Endodermal cell (in vitro differentiated cells): ENCODE measurements around the gene TTC1. TPM values are rescaled to one million over a fixed set of nuclear protein-coding genes. Genes with fewer than 3 reads are reported as not detected.
A peak's percentile ranks its signal among the peaks of the same experiment; 100 is the strongest.

Experiments used
- DNase-seq: peaks from one replicate; pipeline ENCODE4 v3.0.0-alpha.2; 2017
- H3K27ac ChIP-seq: 2 replicates; pipeline ENCODE4 v1.5.1; 2013; ENCODE audit warnings: mild to moderate bottlenecking, low read depth, low read length, moderate library complexity
- H3K27me3 ChIP-seq: 2 replicates; pipeline ENCODE4 v1.6.1; 2013; ENCODE audit warnings: mild to moderate bottlenecking, low read length, moderate library complexity; ENCODE audit not compliant: insufficient read depth, control insufficient read depth, poor library complexity, severe bottlenecking
- H3K36me3 ChIP-seq: 2 replicates; pipeline ENCODE4 v1.7.0; 2013; ENCODE audit warnings: mild to moderate bottlenecking, low read length, moderate library complexity; ENCODE audit not compliant: control insufficient read depth, insufficient read depth
- H3K4me1 ChIP-seq: one replicate; pipeline ENCODE4 v1.7.0; 2013; ENCODE audit warnings: low read length; ENCODE audit not compliant: control insufficient read depth, insufficient read depth
- H3K4me3 ChIP-seq: 2 replicates; pipeline ENCODE4 v1.5.1; 2013; ENCODE audit warnings: mild to moderate bottlenecking, low read length, moderate library complexity
- H3K9ac ChIP-seq: 2 replicates; pipeline ENCODE4 v1.6.1; 2013; ENCODE audit warnings: mild to moderate bottlenecking, low read length, moderate library complexity; ENCODE audit not compliant: poor library complexity, severe bottlenecking; ENCODE audit errors: extremely low read depth
- H3K9me3 ChIP-seq: 2 replicates; pipeline ENCODE4 v1.6.1; 2013; ENCODE audit warnings: mild to moderate bottlenecking, low read length, moderate library complexity; ENCODE audit not compliant: control insufficient read depth
- H3K27ac Mint-ChIP-seq: 2 replicates; pipeline ENCODE4 v1.8.0; 2020; ENCODE audit warnings: mixed read lengths
- H3K27me3 Mint-ChIP-seq: 2 replicates; pipeline ENCODE4 v1.8.0; 2021; ENCODE audit warnings: mild to moderate bottlenecking, mixed read lengths; ENCODE audit not compliant: insufficient read depth
- H3K36me3 Mint-ChIP-seq: 2 replicates; pipeline ENCODE4 v1.8.0; 2020; ENCODE audit warnings: low read depth, mixed read lengths
- H3K4me1 Mint-ChIP-seq: 2 replicates; pipeline ENCODE4 v1.8.0; 2020; ENCODE audit warnings: mixed read lengths
- H3K4me3 Mint-ChIP-seq: 2 replicates; pipeline ENCODE4 v1.8.0; 2020; ENCODE audit warnings: mild to moderate bottlenecking, moderate library complexity, mixed read lengths
- H3K9me3 Mint-ChIP-seq: 2 replicates; pipeline ENCODE4 v1.8.0; 2020; ENCODE audit warnings: mild to moderate bottlenecking, mixed read lengths
- CTCF ChIP-seq: fragments of 200-600 bp; sonication (generic); conservative IDR thresholded peaks from 2 replicates; pipeline ENCODE4 v1.5.0; 2021; ENCODE audit warnings: antibody characterized with exemption, mild to moderate bottlenecking
- WGBS, 2 experiments: methylation state at CpG; one replicate each; pipeline versions ENCODE4 v1.1.5 to v1.1.7; 2013; ENCODE audit warnings: missing lambda C conversion rate in 2 of 2, mixed read lengths in 1 of 2; ENCODE audit not compliant: insufficient coverage in 1 of 2, insufficient read length in 1 of 2; 5-methylcytosine and 5-hydroxymethylcytosine counted together
- total RNA-seq, 2 donors: library from RNA; stranded (reverse); fragmentation: NEBNext Ultra II Directional in 1 of 2; extraction: Animal tissue kit (Norgen Biotek cat#: 25700) in 1 of 2; gene quantifications; 2 replicates in 1 of 2; 3 replicates in 1 of 2; pipeline ENCODE4 v1.2.1, GENCODE V29; 2021

The TTC1 gene
- total RNA-seq, 2 donors from 2014 or later, result 59.8 to 72.3 TPM

GRCh38 chr5:159993194-159993593 lies 15.7 kb upstream of the TTC1 start:
- H3K27ac ChIP-seq, result no peak overlapping the region
- no peaks in the 10 kb centered on the region for H3K36me3 ChIP-seq
- DNase-seq, result peak; percentile 13
- no peak overlapping the region for H3K4me3 Mint-ChIP-seq
- peaks cover 2% of the 10 kb centered on the region for H3K36me3 Mint-ChIP-seq
- no peaks in the 10 kb centered on the region for H3K4me1 ChIP-seq
- no peak for TF ChIP-seq CTCF
- H3K4me3 ChIP-seq, result no peak overlapping the region
- H3K9me3 ChIP-seq, result peaks cover 24% of the 10 kb centered on the region
- no peaks in the 10 kb centered on the region for H3K4me1 Mint-ChIP-seq
- H3K27ac Mint-ChIP-seq, result no peak overlapping the region
- H3K9me3 Mint-ChIP-seq, result peaks cover 21% of the 10 kb centered on the region
- peaks cover 21% of the 10 kb centered on the region for H3K27me3 Mint-ChIP-seq
- no peaks in the 10 kb centered on the region for H3K27me3 ChIP-seq
- WGBS, 2 experiments, result 94 to 100% methylated on average over 2 of the region's 2 CpGs
- H3K9ac ChIP-seq, result no peak overlapping the region

- no peaks in the 10 kb centered on the region for H3K4me1 ChIP-seq
- H3K27me3 ChIP-seq, result no peaks in the 10 kb centered on the region
- peak; percentile 34 for DNase-seq
- no peaks in the 10 kb centered on the region for H3K36me3 Mint-ChIP-seq
- 84% methylated on average over 3 of the region's 3 CpGs; no CpG with 5 or more reads in 1 of the 2 experiments for WGBS, 2 experiments
- no peak overlapping the region for H3K4me3 Mint-ChIP-seq
- H3K9me3 Mint-ChIP-seq, result peaks cover 6% of the 10 kb centered on the region
- no peak overlapping the region for H3K27ac ChIP-seq
- H3K9me3 ChIP-seq, result peaks cover 15% of the 10 kb centered on the region
- H3K27me3 Mint-ChIP-seq, result peaks cover 22% of the 10 kb centered on the region
- no peak for TF ChIP-seq CTCF
- H3K4me1 Mint-ChIP-seq, result no peaks in the 10 kb centered on the region
- H3K9ac ChIP-seq, result no peak overlapping the region
- no peak overlapping the region for H3K27ac Mint-ChIP-seq
- H3K36me3 ChIP-seq, result no peaks in the 10 kb centered on the region
- no peak overlapping the region for H3K4me3 ChIP-seq
Observed at GRCh38 chr5:159995907-159996306, 13.0 kb upstream of the TTC1 start.

- Mint-ChIP-seq H3K27me3 (peaks cover 6% of the 10 kb centered on the region), H3K4me1 (no peaks in the 10 kb centered on the region), H3K9me3 (no peaks in the 10 kb centered on the region), H3K4me3 (no peak overlapping the region), H3K36me3 (no peaks in the 10 kb centered on the region), H3K27ac (no peak overlapping the region)
- no peak overlapping the region for H3K27ac ChIP-seq
- H3K4me3 ChIP-seq, result no peak overlapping the region
- no peak overlapping the region for H3K9ac ChIP-seq
- H3K36me3 ChIP-seq, result no peaks in the 10 kb centered on the region
- WGBS, 2 experiments, result 92% methylated on average over 3 of the region's 3 CpGs; no CpG with 5 or more reads in 1 of the 2 experiments
- no peaks in the 10 kb centered on the region for H3K27me3 ChIP-seq
- H3K4me1 ChIP-seq, result no peaks in the 10 kb centered on the region
- no peaks in the 10 kb centered on the region for H3K9me3 ChIP-seq
- no peak for DNase-seq
- TF ChIP-seq CTCF, result no peak
Observed at GRCh38 chr5:160001457-160001856, 7.5 kb upstream of the TTC1 start.
